Tibial nerve (tissue), 3 donors: Measurements from ENCODE around the gene TPK1.

Experiments used
- POLR2A ChIP-seq, 2 donors: fragments of 450-650 bp; IDR thresholded peaks; one replicate each; pipeline ENCODE4 v1.6.1; 2017; ENCODE audit warnings: antibody characterized with exemption in 2 of 2, mild to moderate bottlenecking in 2 of 2, moderate library complexity in 2 of 2
- TF ChIP-seq, protein P1 (sequence below), 5 experiments: fragments of 200-600 bp in 3 of 5; fragments of 450-650 bp in 2 of 5; sonication (generic) in 3 of 5; IDR thresholded peaks; one replicate each; pipeline ENCODE4 v1.5.1; 2016 to 2019; ENCODE audit warnings: antibody characterized with exemption in 5 of 5, mild to moderate bottlenecking in 3 of 5, moderate library complexity in 2 of 5

DNA sequence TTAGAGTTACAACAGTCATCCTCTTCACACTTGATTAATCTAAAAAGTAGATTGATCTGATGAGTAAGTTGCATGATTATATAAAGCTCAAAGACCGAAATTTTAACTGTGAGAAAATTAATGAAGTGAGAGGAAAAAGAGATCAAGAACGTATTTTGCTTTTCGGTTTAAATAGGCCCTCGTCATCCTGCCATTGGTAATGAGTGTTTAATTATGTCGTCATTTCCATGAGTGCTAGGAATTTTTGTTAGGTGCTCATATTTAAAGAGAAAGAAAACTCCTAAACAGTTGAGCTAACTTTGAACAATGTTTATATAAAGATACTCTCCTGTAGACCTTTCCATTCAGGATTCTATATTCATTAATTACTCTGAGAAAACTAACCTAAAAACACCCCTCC is 159.4 kb downstream of the TPK1 start:
- TF ChIP-seq, protein P1, sequence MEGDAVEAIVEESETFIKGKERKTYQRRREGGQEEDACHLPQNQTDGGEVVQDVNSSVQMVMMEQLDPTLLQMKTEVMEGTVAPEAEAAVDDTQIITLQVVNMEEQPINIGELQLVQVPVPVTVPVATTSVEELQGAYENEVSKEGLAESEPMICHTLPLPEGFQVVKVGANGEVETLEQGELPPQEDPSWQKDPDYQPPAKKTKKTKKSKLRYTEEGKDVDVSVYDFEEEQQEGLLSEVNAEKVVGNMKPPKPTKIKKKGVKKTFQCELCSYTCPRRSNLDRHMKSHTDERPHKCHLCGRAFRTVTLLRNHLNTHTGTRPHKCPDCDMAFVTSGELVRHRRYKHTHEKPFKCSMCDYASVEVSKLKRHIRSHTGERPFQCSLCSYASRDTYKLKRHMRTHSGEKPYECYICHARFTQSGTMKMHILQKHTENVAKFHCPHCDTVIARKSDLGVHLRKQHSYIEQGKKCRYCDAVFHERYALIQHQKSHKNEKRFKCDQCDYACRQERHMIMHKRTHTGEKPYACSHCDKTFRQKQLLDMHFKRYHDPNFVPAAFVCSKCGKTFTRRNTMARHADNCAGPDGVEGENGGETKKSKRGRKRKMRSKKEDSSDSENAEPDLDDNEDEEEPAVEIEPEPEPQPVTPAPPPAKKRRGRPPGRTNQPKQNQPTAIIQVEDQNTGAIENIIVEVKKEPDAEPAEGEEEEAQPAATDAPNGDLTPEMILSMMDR (IDR thresholded peaks at IDR 0.05), result no peak
- no peak for TF ChIP-seq POLR2A (IDR thresholded peaks at IDR 0.05)
